Ectodermal cell (in vitro differentiated cells): ENCODE data around the gene EPB41L1. TPM values are rescaled to one million over a fixed set of nuclear protein-coding genes. Genes with fewer than 3 reads are reported as not detected.

Source experiments
- H3K27ac ChIP-seq: 2 replicates; pipeline ENCODE4 v1.7.0; 2013; ENCODE audit warnings: mild to moderate bottlenecking, low read depth, low read length; ENCODE audit not compliant: insufficient read depth, poor library complexity, severe bottlenecking
- H3K27me3 ChIP-seq: 2 replicates; pipeline ENCODE4 v1.7.0; 2013; ENCODE audit warnings: mild to moderate bottlenecking, low read length; ENCODE audit not compliant: insufficient read depth, control insufficient read depth, poor library complexity, severe bottlenecking
- H3K36me3 ChIP-seq: one replicate; pipeline ENCODE4 v1.7.0; 2013; ENCODE audit warnings: low read length; ENCODE audit not compliant: control insufficient read depth, insufficient read depth
- H3K4me1 ChIP-seq: one replicate; pipeline ENCODE4 v1.7.0; 2013; ENCODE audit warnings: low read length; ENCODE audit not compliant: control insufficient read depth, insufficient read depth
- H3K4me3 ChIP-seq: 2 replicates; pipeline ENCODE4 v1.7.0; 2013; ENCODE audit warnings: low read depth, low read length, control low read depth; ENCODE audit not compliant: insufficient read depth
- H3K9me3 ChIP-seq: 2 replicates; pipeline ENCODE4 v1.7.0; 2013; ENCODE audit warnings: mild to moderate bottlenecking, low read length, moderate library complexity; ENCODE audit not compliant: control insufficient read depth
- WGBS, 2 experiments: methylation state at CpG; one replicate each; pipeline ENCODE4 v1.1.7; 2013; ENCODE audit warnings: missing lambda C conversion rate in 2 of 2; 5-methylcytosine and 5-hydroxymethylcytosine counted together
- polyA plus RNA-seq, 4 experiments: library from polyadenylated mRNA; stranded (reverse); fragments of 50-300 nt; gene quantifications; one replicate each; pipeline ENCODE4 v1.2.3, GENCODE V29; 2013

The EPB41L1 gene
- 59.0 TPM for polyA plus RNA-seq (2013, experiment 1 of 4)
- polyA plus RNA-seq (2013, experiment 2 of 4), result 45.0 TPM
- 39.1 TPM for polyA plus RNA-seq (2013, experiment 3 of 4)
- polyA plus RNA-seq (2013, experiment 4 of 4), result 47.1 TPM

GRCh38 chr20:36154700-36155628 lies at the start of gene EPB41L1:
TSS of gene EPB41L1 (plus strand) at chr20:36154740. CDS start at chr20:36173778, 19,038 bp downstream.
- WGBS, 2 experiments, result 5 to 7% methylated on average over 51 of the region's 51 CpGs
- H3K4me3 ChIP-seq, result peak within 1 kb of the TSS; percentile 81
- no peaks in the 10 kb centered on the region for H3K36me3 ChIP-seq
- peaks cover 20% of the 10 kb centered on the region for H3K4me1 ChIP-seq
- peaks cover 8% of the 10 kb centered on the region for H3K27me3 ChIP-seq
- H3K27ac ChIP-seq, result no peak within 1 kb of the TSS
- no peaks in the 10 kb centered on the region for H3K9me3 ChIP-seq

GRCh38 chr20:36104856-36105255 lies 49.7 kb upstream of the EPB41L1 start:
- Histone ChIP-seq H3K27ac (no peak overlapping the region), H3K36me3 (no peaks in the 10 kb centered on the region), H3K4me3 (no peak overlapping the region), H3K4me1 (peaks cover 10% of the 10 kb centered on the region), H3K27me3 (no peaks in the 10 kb centered on the region), H3K9me3 (no peaks in the 10 kb centered on the region)
- 95 to 96% methylated on average over 10 of the region's 10 CpGs for WGBS, 2 experiments

GRCh38 chr20:36105711-36106226 lies 48.8 kb upstream of the EPB41L1 start:
- Histone ChIP-seq H3K4me1 (peaks cover 4% of the 10 kb centered on the region), H3K9me3 (no peaks in the 10 kb centered on the region), H3K36me3 (no peaks in the 10 kb centered on the region), H3K4me3 (no peak overlapping the region), H3K27ac (no peak overlapping the region), H3K27me3 (no peaks in the 10 kb centered on the region)
- 49 to 67% methylated on average over 1 of the region's 1 CpG for WGBS, 2 experiments

GRCh38 chr20:36106606-36107005 lies 47.9 kb upstream of the EPB41L1 start:
- Histone ChIP-seq H3K36me3 (no peaks in the 10 kb centered on the region), H3K9me3 (no peaks in the 10 kb centered on the region), H3K4me1 (no peaks in the 10 kb centered on the region), H3K4me3 (no peak overlapping the region), H3K27ac (no peak overlapping the region), H3K27me3 (no peaks in the 10 kb centered on the region)
- WGBS, 2 experiments, result 90 to 92% methylated on average over 5 of the region's 5 CpGs

- WGBS, 2 experiments, result 100% methylated on average over 1 of the region's 1 CpG
- no peak overlapping the region for H3K27ac ChIP-seq
- H3K27me3 ChIP-seq, result no peaks in the 10 kb centered on the region
- no peaks in the 10 kb centered on the region for H3K36me3 ChIP-seq
- H3K4me3 ChIP-seq, result no peak overlapping the region
- no peaks in the 10 kb centered on the region for H3K9me3 ChIP-seq
- no peaks in the 10 kb centered on the region for H3K4me1 ChIP-seq
Measured at GRCh38 chr20:36107881-36108280, 46.7 kb upstream of the EPB41L1 start.

- Histone ChIP-seq H3K9me3 (no peaks in the 10 kb centered on the region), H3K4me1 (peaks cover 5% of the 10 kb centered on the region), H3K36me3 (no peaks in the 10 kb centered on the region), H3K27me3 (no peaks in the 10 kb centered on the region), H3K27ac (no peak overlapping the region), H3K4me3 (no peak overlapping the region)
- WGBS, 2 experiments, result 92 to 95% methylated on average over 6 of the region's 6 CpGs
Measured at GRCh38 chr20:36109251-36109947, 45.1 kb upstream of the EPB41L1 start.

GRCh38 chr20:36110994-36111393 lies 43.5 kb upstream of the EPB41L1 start:
- H3K4me3 ChIP-seq, result no peak overlapping the region
- no peaks in the 10 kb centered on the region for H3K27me3 ChIP-seq
- H3K9me3 ChIP-seq, result no peaks in the 10 kb centered on the region
- no peak overlapping the region for H3K27ac ChIP-seq
- H3K4me1 ChIP-seq, result peaks cover 5% of the 10 kb centered on the region
- H3K36me3 ChIP-seq, result no peaks in the 10 kb centered on the region

- Histone ChIP-seq H3K9me3 (no peaks in the 10 kb centered on the region), H3K27ac (no peak overlapping the region), H3K4me3 (no peak overlapping the region), H3K4me1 (peaks cover 5% of the 10 kb centered on the region), H3K36me3 (no peaks in the 10 kb centered on the region), H3K27me3 (no peaks in the 10 kb centered on the region)
- WGBS, 2 experiments, result 89 to 93% methylated on average over 6 of the region's 6 CpGs
Measured at GRCh38 chr20:36112112-36112511, 42.4 kb upstream of the EPB41L1 start.

GRCh38 chr20:36113036-36113435 lies 41.5 kb upstream of the EPB41L1 start:
- Histone ChIP-seq H3K36me3 (no peaks in the 10 kb centered on the region), H3K27ac (no peak overlapping the region), H3K9me3 (no peaks in the 10 kb centered on the region), H3K4me3 (no peak overlapping the region), H3K27me3 (no peaks in the 10 kb centered on the region), H3K4me1 (peaks cover 5% of the 10 kb centered on the region)
- 92 to 95% methylated on average over 5 of the region's 5 CpGs for WGBS, 2 experiments
